GM12892 (cell line): ENCODE measurements around the gene TNFRSF9.

Source experiments
- POLR2AphosphoS5 ChIP-seq: IDR thresholded peaks from 2 replicates; pipeline ENCODE4 v1.6.1; 2011; ENCODE audit warnings: low read depth, low read length, control low read depth
- TAF1 ChIP-seq: IDR thresholded peaks from 2 replicates; pipeline ENCODE4 v1.6.1; 2011; ENCODE audit warnings: low read depth, mild to moderate bottlenecking, control low read depth, low read length, borderline replicate concordance

DNA sequence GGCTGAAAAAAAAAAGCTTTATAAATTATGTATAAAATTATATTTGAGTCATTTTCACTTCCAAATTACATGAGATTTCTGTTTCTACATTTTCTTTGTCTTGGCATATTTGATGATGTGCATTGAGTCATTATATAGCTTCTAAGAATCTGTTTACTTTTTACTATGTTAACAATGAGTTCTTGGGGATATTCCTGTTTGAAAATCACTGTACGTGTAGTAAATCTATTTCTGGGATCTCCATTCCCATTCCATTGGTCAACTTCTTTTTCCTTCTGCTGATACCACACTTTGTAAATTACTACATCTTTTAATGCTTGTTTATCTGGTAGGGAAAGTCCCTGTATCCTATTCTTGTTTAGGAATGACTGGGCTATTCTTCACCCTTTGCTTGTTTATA is 43.6 kb downstream of the TNFRSF9 start:
- no peak for TF ChIP-seq TAF1
- no peak for TF ChIP-seq POLR2AphosphoS5
